Stomach smooth muscle (tissue), 2 donors: ENCODE data around the gene PAQR3.
A peak's percentile ranks its signal among the peaks of the same experiment; 100 is the strongest.

Experiments used
- H3K27ac ChIP-seq: one replicate; pipeline ENCODE4 v1.7.0; 2013; ENCODE audit warnings: mild to moderate bottlenecking, low read length, inconsistent platforms
- H3K27me3 ChIP-seq, 2 donors: one replicate each; pipeline ENCODE4 v1.7.0; 2013; ENCODE audit warnings: low read length in 2 of 2; ENCODE audit not compliant: insufficient read depth in 2 of 2, control insufficient read depth in 1 of 2
- H3K36me3 ChIP-seq, 2 donors: one replicate each; pipeline ENCODE4 v1.7.0; 2013; ENCODE audit warnings: low read length in 2 of 2; ENCODE audit not compliant: control insufficient read depth in 2 of 2, insufficient read depth in 2 of 2
- H3K4me1 ChIP-seq: one replicate; pipeline ENCODE4 v1.7.0; 2013; ENCODE audit warnings: low read length; ENCODE audit not compliant: control insufficient read depth, insufficient read depth
- H3K4me3 ChIP-seq, 2 donors: one replicate each; pipeline ENCODE4 v1.7.0; 2013; ENCODE audit warnings: low read length in 2 of 2
- H3K9ac ChIP-seq, 2 donors: one replicate each; pipeline ENCODE4 v1.7.0; 2013; ENCODE audit warnings: low read length in 2 of 2, mild to moderate bottlenecking in 1 of 2
- H3K9me3 ChIP-seq, 2 donors: one replicate each; pipeline ENCODE4 v1.7.0; 2013; ENCODE audit warnings: low read length in 2 of 2; ENCODE audit not compliant: control insufficient read depth in 2 of 2
- donor health status: healthy.
- donor health status: Pancreatic carcinoma.

Gene PAQR3

GRCh38 chr4:78938868-78939666 is at the start of gene PAQR3:
TSS of gene PAQR3 (minus strand) at chr4:78939438. CDS start at chr4:78939224, 214 bp downstream.
- Histone ChIP-seq H3K27ac (peak within 1 kb of the TSS; percentile 38), H3K27me3 (no peaks in the 10 kb centered on the region), H3K9me3 (no peaks in the 10 kb centered on the region), H3K4me1 (peaks cover 5% of the 10 kb centered on the region), H3K4me3 (peak within 1 kb of the TSS; percentile 89 to 93), H3K36me3 (no peaks in the 10 kb centered on the region), H3K9ac (peak within 1 kb of the TSS; percentile 83 to 85)

GRCh38 chr4:78987683-78988082 is 48.4 kb upstream of the PAQR3 start:
- Histone ChIP-seq H3K4me3 (no peak overlapping the region), H3K27ac (no peak overlapping the region), H3K36me3 (no peaks in the 10 kb centered on the region), H3K27me3 (no peaks in the 10 kb centered on the region), H3K4me1 (no peaks in the 10 kb centered on the region), H3K9ac (no peak overlapping the region), H3K9me3 (no peaks in the 10 kb centered on the region)

- H3K36me3 ChIP-seq = no peaks in the 10 kb centered on the region
- no peak overlapping the region for H3K4me3 ChIP-seq
- no peaks in the 10 kb centered on the region for H3K4me1 ChIP-seq
- no peak overlapping the region for H3K27ac ChIP-seq
- H3K9ac ChIP-seq = no peak overlapping the region
- no peaks in the 10 kb centered on the region for H3K9me3 ChIP-seq
- no peaks in the 10 kb centered on the region for H3K27me3 ChIP-seq
Measured at GRCh38 chr4:78984593-78984992, 45.4 kb upstream of the PAQR3 start.

GRCh38 chr4:78975865-78976264 is 36.6 kb upstream of the PAQR3 start:
- H3K4me3 ChIP-seq = no peak overlapping the region
- H3K9ac ChIP-seq = no peak overlapping the region
- H3K27me3 ChIP-seq = no peaks in the 10 kb centered on the region
- H3K36me3 ChIP-seq = no peaks in the 10 kb centered on the region
- H3K4me1 ChIP-seq = peaks cover 2% of the 10 kb centered on the region
- no peak overlapping the region for H3K27ac ChIP-seq
- no peaks in the 10 kb centered on the region for H3K9me3 ChIP-seq

- peak overlapping the region in 1 of 2 donors; percentile 30 for H3K4me3 ChIP-seq
- H3K4me1 ChIP-seq = peaks cover 2% of the 10 kb centered on the region
- H3K27ac ChIP-seq = peak overlapping the region; percentile 49
- no peaks in the 10 kb centered on the region for H3K27me3 ChIP-seq
- H3K9ac ChIP-seq = no peak overlapping the region
- no peaks in the 10 kb centered on the region for H3K9me3 ChIP-seq
- H3K36me3 ChIP-seq = no peaks in the 10 kb centered on the region
Measured at GRCh38 chr4:78971776-78972175, 32.5 kb upstream of the PAQR3 start.

- Histone ChIP-seq H3K27ac (peak overlapping the region; percentile 49), H3K9ac (no peak overlapping the region), H3K36me3 (no peaks in the 10 kb centered on the region), H3K9me3 (no peaks in the 10 kb centered on the region), H3K4me3 (peak overlapping the region in 1 of 2 donors; percentile 30), H3K4me1 (peaks cover 2% of the 10 kb centered on the region), H3K27me3 (no peaks in the 10 kb centered on the region)
Measured at GRCh38 chr4:78971326-78971725, 32.1 kb upstream of the PAQR3 start.

GRCh38 chr4:78962597-78963115 is 23.4 kb upstream of the PAQR3 start:
- no peaks in the 10 kb centered on the region for H3K36me3 ChIP-seq
- no peaks in the 10 kb centered on the region for H3K9me3 ChIP-seq
- H3K4me3 ChIP-seq = no peak overlapping the region
- no peak overlapping the region for H3K27ac ChIP-seq
- no peaks in the 10 kb centered on the region for H3K4me1 ChIP-seq
- H3K27me3 ChIP-seq = no peaks in the 10 kb centered on the region
- H3K9ac ChIP-seq = no peak overlapping the region

- H3K4me1 ChIP-seq = no peaks in the 10 kb centered on the region
- no peaks in the 10 kb centered on the region for H3K36me3 ChIP-seq
- no peak overlapping the region for H3K9ac ChIP-seq
- no peak overlapping the region for H3K27ac ChIP-seq
- H3K4me3 ChIP-seq = no peak overlapping the region
- H3K9me3 ChIP-seq = no peaks in the 10 kb centered on the region
- no peaks in the 10 kb centered on the region for H3K27me3 ChIP-seq
Measured at GRCh38 chr4:78960926-78961325, 21.7 kb upstream of the PAQR3 start.

GRCh38 chr4:78956975-78957374 is 17.7 kb upstream of the PAQR3 start:
- H3K9me3 ChIP-seq = no peaks in the 10 kb centered on the region
- no peaks in the 10 kb centered on the region for H3K4me1 ChIP-seq
- no peak overlapping the region for H3K4me3 ChIP-seq
- no peak overlapping the region for H3K27ac ChIP-seq
- no peak overlapping the region for H3K9ac ChIP-seq
- H3K27me3 ChIP-seq = no peaks in the 10 kb centered on the region
- H3K36me3 ChIP-seq = no peaks in the 10 kb centered on the region

GRCh38 chr4:78953769-78954666 is 14.8 kb upstream of the PAQR3 start:
- H3K27me3 ChIP-seq = no peaks in the 10 kb centered on the region
- H3K27ac ChIP-seq = no peak overlapping the region
- H3K9me3 ChIP-seq = no peaks in the 10 kb centered on the region
- H3K4me1 ChIP-seq = no peaks in the 10 kb centered on the region
- no peak overlapping the region for H3K4me3 ChIP-seq
- H3K36me3 ChIP-seq = no peaks in the 10 kb centered on the region
- H3K9ac ChIP-seq = no peak overlapping the region
